Omental fat pad (tissue), 4 donors: Measurements from ENCODE around the gene PRPH2. TPM values are rescaled to one million over a fixed set of nuclear protein-coding genes. Genes with fewer than 3 reads are reported as not detected.
A peak's percentile ranks its signal among the peaks of the same experiment; 100 is the strongest.
"Not testable (repeated sequence)": the region's sequence is repeated elsewhere in the genome, so short reads cannot be mapped to it uniquely, and the experiment has no call there.

Experiments used
- ATAC-seq: fragments of 150-250 bp; one replicate; pipeline ENCODE4 v1.9.1; 2016; ENCODE audit warnings: mild to moderate bottlenecking, moderate library complexity; ENCODE audit not compliant: low FRiP score
- DNase-seq: peaks from one replicate; pipeline ENCODE4 v3.0.0-alpha.2; 2019; ENCODE audit warnings: low spot score
- CTCF ChIP-seq, 3 donors: fragments of 450-650 bp; IDR thresholded peaks; one replicate each; pipeline ENCODE4 v1.5.1; 2016 to 2017; ENCODE audit warnings: antibody characterized with exemption in 3 of 3, mild to moderate bottlenecking in 3 of 3, moderate library complexity in 2 of 3
- total RNA-seq, 4 donors: library from RNA; depleted of rRNA; stranded (reverse); fragments of >200 nt; gene quantifications; one replicate each; pipeline ENCODE4 v1.1.0, GENCODE V29; 2016

PRPH2 gene
- total RNA-seq, 4 donors from 2014 or later = 0.38 to 1.4 (median 0.54) TPM

GRCh38 chr6:42710316-42710715 is 12.1 kb downstream of the PRPH2 start:
- DNase-seq (no peak), ATAC-seq (no peak)
- TF ChIP-seq CTCF (IDR thresholded peaks at IDR 0.05) = no peak

- no peak for TF ChIP-seq CTCF (IDR thresholded peaks at IDR 0.05)
- ATAC-seq (no peak), DNase-seq (no peak)
Measured at GRCh38 chr6:42709871-42710270, 12.5 kb downstream of the PRPH2 start.

- no peak for TF ChIP-seq CTCF (IDR thresholded peaks at IDR 0.05)
- DNase-seq = no peak
- ATAC-seq = no peak
Measured at GRCh38 chr6:42708096-42708495, 14.3 kb downstream of the PRPH2 start.

- DNase-seq (no peak), ATAC-seq (no peak)
- no peak for TF ChIP-seq CTCF (IDR thresholded peaks at IDR 0.05)
Measured at GRCh38 chr6:42707595-42707994, 14.8 kb downstream of the PRPH2 start.

GRCh38 chr6:42704937-42705374 is 17.4 kb downstream of the PRPH2 start:
- TF ChIP-seq CTCF (IDR thresholded peaks at IDR 0.05) = no peak
- DNase-seq (no peak), ATAC-seq (peak; percentile 6)

GRCh38 chr6:42704251-42704936 is 18.0 kb downstream of the PRPH2 start:
- ATAC-seq (peak; percentile 72), DNase-seq (no peak)
- TF ChIP-seq CTCF (IDR thresholded peaks at IDR 0.05) = no peak

GRCh38 chr6:42702786-42703185 is 19.6 kb downstream of the PRPH2 start:
- ATAC-seq, DNase-seq: not testable (repeated sequence)
